Glutamatergic neuron (in vitro differentiated cells): ENCODE results near the gene DNAJC1. TPM values are rescaled to one million over a fixed set of nuclear protein-coding genes. Genes with fewer than 3 reads are reported as not detected.
"Not testable (repeated sequence)": the region's sequence is repeated elsewhere in the genome, so short reads cannot be mapped to it uniquely, and the experiment has no call there.

ENCODE experiments used
- DNase-seq: peaks from one replicate; pipeline ENCODE4 v3.0.0; 2022
- H3K27ac Mint-ChIP-seq: one replicate; pipeline ENCODE4 v1.8.0; 2020; ENCODE audit warnings: mild to moderate bottlenecking, mixed read lengths, inconsistent platforms; ENCODE audit not compliant: unreplicated experiment
- H3K27me3 Mint-ChIP-seq: one replicate; pipeline ENCODE4 v1.8.0; 2020; ENCODE audit warnings: mild to moderate bottlenecking, moderate library complexity, mixed read lengths, inconsistent platforms; ENCODE audit not compliant: unreplicated experiment
- H3K36me3 Mint-ChIP-seq: one replicate; pipeline ENCODE4 v1.8.0; 2020; ENCODE audit warnings: mild to moderate bottlenecking, mixed read lengths, inconsistent platforms; ENCODE audit not compliant: unreplicated experiment
- H3K4me1 Mint-ChIP-seq: one replicate; pipeline ENCODE4 v1.8.0; 2020; ENCODE audit warnings: mild to moderate bottlenecking, low read depth, mixed read lengths, inconsistent platforms; ENCODE audit not compliant: unreplicated experiment
- H3K4me3 Mint-ChIP-seq: one replicate; pipeline ENCODE4 v1.8.0; 2020; ENCODE audit warnings: mild to moderate bottlenecking, mixed read lengths, inconsistent platforms; ENCODE audit not compliant: unreplicated experiment
- H3K9me3 Mint-ChIP-seq: one replicate; pipeline ENCODE4 v1.8.0; 2020; ENCODE audit warnings: mild to moderate bottlenecking, moderate library complexity, mixed read lengths, inconsistent platforms; ENCODE audit not compliant: unreplicated experiment
- total RNA-seq: library from RNA; stranded (reverse); fragmentation: NEBNext Ultra II Directional; extraction: Animal tissue kit (Norgen Biotek cat#: 25700); gene quantifications from one replicate; pipeline ENCODE4 v1.2.1, GENCODE V29; 2021; ENCODE audit not compliant: unreplicated experiment
- TF ChIP-seq, protein P1 (sequence below): fragments of 200-600 bp; sonication (generic); IDR thresholded peaks from one replicate; pipeline ENCODE4 v1.5.0; 2021; ENCODE audit not compliant: partially characterized antibody, unreplicated experiment

Gene DNAJC1
- total RNA-seq, 1 donor from 2014 or later, result 4.3 TPM

DNA sequence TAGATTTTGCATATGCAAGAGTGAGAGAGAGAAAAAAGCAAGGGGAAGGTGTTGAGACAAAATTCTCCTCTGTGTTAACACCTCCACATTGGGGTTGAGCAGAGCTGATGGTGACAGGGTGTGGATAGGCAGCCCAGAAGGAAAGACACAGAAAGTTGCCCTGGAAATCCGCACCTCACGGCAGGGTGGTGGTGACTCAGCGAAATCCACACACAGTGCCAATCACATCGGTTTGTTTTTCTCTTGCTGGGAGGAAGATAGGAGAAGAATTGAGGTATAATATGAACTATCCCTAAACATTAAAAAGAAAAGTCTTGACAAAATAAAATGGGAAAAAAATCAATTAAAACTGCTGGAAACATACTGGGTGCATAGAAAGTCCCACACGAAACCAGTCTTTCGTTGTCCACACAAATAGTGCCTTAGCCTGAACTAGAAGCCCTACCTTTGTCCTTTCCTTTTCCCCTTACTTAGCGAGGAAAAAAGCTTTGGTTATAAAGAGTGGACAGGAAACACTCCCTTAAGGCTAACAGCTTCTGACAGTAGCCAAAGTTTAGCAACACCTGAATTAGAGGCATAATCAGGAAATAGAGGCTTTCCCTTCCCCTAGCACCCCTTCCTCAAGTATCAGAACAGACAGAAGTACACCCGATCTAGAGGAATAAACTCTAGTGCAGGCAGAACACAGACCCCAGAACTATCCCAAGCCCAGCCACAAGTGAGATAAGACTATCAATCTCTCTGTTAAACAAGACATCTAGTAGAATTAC lies 39.2 kb upstream of the DNAJC1 start:
- Mint-ChIP-seq H3K9me3 (no peaks in the 10 kb centered on the region), H3K36me3 (no peaks in the 10 kb centered on the region), H3K27me3 (no peaks in the 10 kb centered on the region), H3K27ac (no peak overlapping the region), H3K4me1 (no peaks in the 10 kb centered on the region), H3K4me3 (no peak overlapping the region)
- DNase-seq, result no peak
- TF ChIP-seq, protein P1, sequence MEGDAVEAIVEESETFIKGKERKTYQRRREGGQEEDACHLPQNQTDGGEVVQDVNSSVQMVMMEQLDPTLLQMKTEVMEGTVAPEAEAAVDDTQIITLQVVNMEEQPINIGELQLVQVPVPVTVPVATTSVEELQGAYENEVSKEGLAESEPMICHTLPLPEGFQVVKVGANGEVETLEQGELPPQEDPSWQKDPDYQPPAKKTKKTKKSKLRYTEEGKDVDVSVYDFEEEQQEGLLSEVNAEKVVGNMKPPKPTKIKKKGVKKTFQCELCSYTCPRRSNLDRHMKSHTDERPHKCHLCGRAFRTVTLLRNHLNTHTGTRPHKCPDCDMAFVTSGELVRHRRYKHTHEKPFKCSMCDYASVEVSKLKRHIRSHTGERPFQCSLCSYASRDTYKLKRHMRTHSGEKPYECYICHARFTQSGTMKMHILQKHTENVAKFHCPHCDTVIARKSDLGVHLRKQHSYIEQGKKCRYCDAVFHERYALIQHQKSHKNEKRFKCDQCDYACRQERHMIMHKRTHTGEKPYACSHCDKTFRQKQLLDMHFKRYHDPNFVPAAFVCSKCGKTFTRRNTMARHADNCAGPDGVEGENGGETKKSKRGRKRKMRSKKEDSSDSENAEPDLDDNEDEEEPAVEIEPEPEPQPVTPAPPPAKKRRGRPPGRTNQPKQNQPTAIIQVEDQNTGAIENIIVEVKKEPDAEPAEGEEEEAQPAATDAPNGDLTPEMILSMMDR, result no peak

DNA sequence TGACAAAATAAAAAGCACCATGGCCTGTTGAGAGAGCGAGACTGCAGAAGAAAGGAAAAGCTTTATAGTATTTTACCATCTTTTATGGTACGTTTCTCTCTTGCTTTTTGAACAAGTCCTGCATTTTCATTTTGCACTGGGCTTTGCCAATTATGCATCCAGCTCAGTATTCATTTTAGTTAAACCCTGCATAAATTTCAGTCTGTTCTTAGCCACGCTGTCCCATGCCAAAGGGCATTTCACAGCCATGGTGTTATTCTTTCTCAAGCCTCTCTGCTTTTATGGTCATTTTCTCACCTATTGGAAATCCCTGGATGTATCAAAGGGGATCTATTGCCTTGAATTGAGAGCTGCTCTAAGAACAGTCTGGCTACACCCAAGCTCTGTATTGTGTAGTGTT lies 30.8 kb upstream of the DNAJC1 start:
- Mint-ChIP-seq H3K27ac (no peak overlapping the region), H3K36me3 (peaks cover 4% of the 10 kb centered on the region), H3K4me3 (no peak overlapping the region), H3K27me3 (no peaks in the 10 kb centered on the region), H3K4me1 (no peaks in the 10 kb centered on the region), H3K9me3 (no peaks in the 10 kb centered on the region)
- no peak for DNase-seq
- TF ChIP-seq, protein P1, result no peak

DNA sequence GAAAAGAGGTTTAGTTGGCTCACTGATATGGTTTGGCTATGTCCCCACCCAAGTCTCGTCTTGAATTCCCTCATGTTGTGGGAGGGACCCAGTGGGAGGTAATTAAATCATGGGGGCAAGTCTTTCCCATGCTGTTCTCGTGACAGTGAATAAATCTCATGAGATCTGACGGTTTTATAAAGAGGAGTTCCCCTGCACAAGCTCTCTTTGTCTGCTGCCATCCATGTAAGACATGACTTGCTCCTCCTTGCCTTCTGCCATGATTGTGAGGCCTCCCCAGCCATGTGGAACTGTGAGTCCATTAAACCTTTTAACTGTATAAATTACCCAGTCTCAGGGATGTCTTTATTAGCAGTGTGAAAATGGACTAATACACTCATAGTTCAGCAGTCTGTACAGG lies 28.7 kb upstream of the DNAJC1 start:
- not testable (repeated sequence) for H3K27me3 Mint-ChIP-seq, H3K9me3 Mint-ChIP-seq, H3K27ac Mint-ChIP-seq, DNase-seq, H3K4me3 Mint-ChIP-seq, H3K36me3 Mint-ChIP-seq, H3K4me1 Mint-ChIP-seq

DNA sequence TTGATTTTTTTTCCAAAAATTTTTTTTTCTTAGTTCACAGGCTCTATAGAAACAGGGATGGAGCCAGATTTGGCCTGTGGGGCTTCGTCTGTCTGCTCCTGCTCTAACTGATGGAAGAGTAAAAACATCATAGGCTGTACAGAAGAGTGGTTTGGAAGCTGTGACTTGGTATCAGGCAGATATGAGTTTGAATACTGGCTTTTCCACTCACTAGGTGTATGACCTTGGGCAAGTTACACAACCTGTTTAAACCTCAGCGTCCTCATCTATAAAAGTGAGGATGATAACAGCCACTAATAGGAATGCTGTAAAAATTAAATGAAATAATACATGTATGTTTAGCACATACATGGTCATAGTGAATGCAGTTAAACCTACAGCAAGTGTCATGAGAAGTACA lies 26.9 kb upstream of the DNAJC1 start:
- Mint-ChIP-seq H3K27me3 (no peaks in the 10 kb centered on the region), H3K4me1 (no peaks in the 10 kb centered on the region), H3K4me3 (no peak overlapping the region), H3K27ac (no peak overlapping the region), H3K9me3 (no peaks in the 10 kb centered on the region), H3K36me3 (peaks cover 4% of the 10 kb centered on the region)
- TF ChIP-seq, protein P1, result no peak
- no peak for DNase-seq

DNA sequence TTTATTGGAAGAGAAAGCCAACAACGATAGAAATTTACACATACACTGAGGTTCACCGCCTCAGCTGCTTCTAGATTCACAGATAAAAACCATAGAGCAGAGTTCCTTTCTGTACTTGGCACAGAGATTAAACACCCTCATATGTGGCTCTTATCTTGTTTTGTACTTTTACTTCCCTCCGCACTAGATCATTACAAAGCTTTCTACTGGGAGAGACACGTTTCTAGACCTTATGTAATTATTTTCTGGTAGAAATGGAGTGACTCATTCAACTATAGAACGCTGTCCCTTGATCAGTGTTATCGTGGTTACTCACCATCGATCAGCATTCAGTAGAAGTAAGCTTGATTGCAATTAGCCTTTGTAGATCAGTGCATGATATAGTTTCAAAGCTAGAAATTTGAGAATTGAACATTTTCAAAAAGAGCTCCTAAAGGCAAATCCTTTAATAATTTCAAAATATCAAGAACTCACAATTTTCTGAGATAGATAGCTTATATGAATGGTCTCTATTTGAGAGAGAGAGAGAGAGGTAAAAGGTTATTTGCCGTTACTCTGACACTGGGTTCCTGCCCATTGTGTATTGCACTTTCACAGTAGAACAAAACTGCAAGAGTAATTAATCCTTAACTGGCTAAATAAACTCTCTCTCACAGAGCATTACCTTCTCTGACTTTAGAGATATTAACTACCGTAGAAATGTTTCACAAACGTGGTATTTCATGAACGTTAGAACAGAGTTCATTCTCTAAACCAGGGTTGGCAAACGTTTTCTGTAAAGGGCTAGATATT lies 26.1 kb upstream of the DNAJC1 start:
- no peak overlapping the region for H3K27ac Mint-ChIP-seq
- no peaks in the 10 kb centered on the region for H3K4me1 Mint-ChIP-seq
- peaks cover 4% of the 10 kb centered on the region for H3K36me3 Mint-ChIP-seq
- TF ChIP-seq, protein P1, result no peak
- no peaks in the 10 kb centered on the region for H3K9me3 Mint-ChIP-seq
- DNase-seq, result no peak
- H3K27me3 Mint-ChIP-seq, result no peaks in the 10 kb centered on the region
- no peak overlapping the region for H3K4me3 Mint-ChIP-seq
